Astrocyte (in vitro differentiated cells and primary cell): Measurements from ENCODE around the gene PBRM1. TPM values are rescaled to one million over a fixed set of nuclear protein-coding genes. Genes with fewer than 3 reads are reported as not detected.
"Not testable (repeated sequence)": the region's sequence is repeated elsewhere in the genome, so short reads cannot be mapped to it uniquely, and the experiment has no call there.

Source experiments
- DNase-seq: peaks from one replicate; pipeline ENCODE4 v3.0.0-alpha.2; 2010; ENCODE audit warnings: low read depth
- FAIRE-seq: peaks from 2 replicates; lab custom pipeline; 2011; peaks lifted over from hg19 to GRCh38; lab: Jason Lieb, UNC
- H2AFZ ChIP-seq: 2 replicates; pipeline ENCODE4 v1.6.0; 2012; ENCODE audit warnings: low read depth, low read length, inconsistent platforms
- H3K27ac ChIP-seq: 2 replicates; pipeline ENCODE4 v1.5.1; 2011; ENCODE audit warnings: low read depth, low read length, inconsistent platforms
- H3K27me3 ChIP-seq: 2 replicates; pipeline ENCODE4 v1.6.0; 2011; ENCODE audit warnings: low read length, inconsistent platforms; ENCODE audit not compliant: insufficient read depth
- H3K36me3 ChIP-seq: 2 replicates; pipeline ENCODE4 v1.5.1; 2011; ENCODE audit warnings: low read length, inconsistent platforms; ENCODE audit not compliant: insufficient read depth
- H3K4me1 ChIP-seq: 2 replicates; pipeline ENCODE4 v1.5.1; 2011; ENCODE audit warnings: low read length, inconsistent platforms; ENCODE audit not compliant: insufficient read depth
- H3K4me2 ChIP-seq: 2 replicates; pipeline ENCODE4 v1.6.0; 2012; ENCODE audit warnings: low read length, inconsistent platforms
- H3K4me3 ChIP-seq: 2 replicates; pipeline ENCODE4 v1.5.1; 2011; ENCODE audit warnings: low read depth, mild to moderate bottlenecking, low read length, inconsistent platforms; ENCODE audit not compliant: insufficient read depth
- H3K79me2 ChIP-seq: 2 replicates; pipeline ENCODE4 v1.6.0; 2012; ENCODE audit warnings: mild to moderate bottlenecking, low read length, inconsistent platforms; ENCODE audit not compliant: insufficient read depth
- H3K9ac ChIP-seq: 2 replicates; pipeline ENCODE4 v1.6.0; 2012; ENCODE audit warnings: mild to moderate bottlenecking, low read length, inconsistent platforms
- H3K9me3 ChIP-seq: 2 replicates; pipeline ENCODE4 v1.5.1; 2012; ENCODE audit warnings: low read depth, mild to moderate bottlenecking, low read length, inconsistent platforms; ENCODE audit not compliant: insufficient read depth
- H4K20me1 ChIP-seq: 2 replicates; pipeline ENCODE4 v1.6.0; 2012; ENCODE audit warnings: low read length, inconsistent platforms; ENCODE audit not compliant: insufficient read depth
- H3K27ac Mint-ChIP-seq: one replicate; pipeline ENCODE4 v1.8.0; 2021; ENCODE audit warnings: mild to moderate bottlenecking, mixed read lengths; ENCODE audit not compliant: unreplicated experiment
- H3K27me3 Mint-ChIP-seq: one replicate; pipeline ENCODE4 v1.8.0; 2021; ENCODE audit warnings: low read depth, mixed read lengths; ENCODE audit not compliant: unreplicated experiment
- H3K36me3 Mint-ChIP-seq: one replicate; pipeline ENCODE4 v1.8.0; 2021; ENCODE audit warnings: low read depth, mixed read lengths; ENCODE audit not compliant: unreplicated experiment
- H3K4me1 Mint-ChIP-seq: one replicate; pipeline ENCODE4 v1.8.0; 2021; ENCODE audit warnings: low read depth, mixed read lengths; ENCODE audit not compliant: unreplicated experiment
- H3K4me3 Mint-ChIP-seq: one replicate; pipeline ENCODE4 v1.8.0; 2021; ENCODE audit warnings: mild to moderate bottlenecking, moderate library complexity, mixed read lengths; ENCODE audit not compliant: unreplicated experiment
- H3K9me3 Mint-ChIP-seq: one replicate; pipeline ENCODE4 v1.8.0; 2021; ENCODE audit warnings: mild to moderate bottlenecking, mixed read lengths; ENCODE audit not compliant: unreplicated experiment
- EZH2 ChIP-seq: IDR thresholded peaks from 2 replicates; pipeline ENCODE4 v1.6.1; 2012; ENCODE audit warnings: mild to moderate bottlenecking, low read length, inconsistent platforms; ENCODE audit not compliant: insufficient read depth
- total RNA-seq: library from RNA; stranded (reverse); gene quantifications from 2 replicates; pipeline ENCODE4 v1.2.1, GENCODE V29; 2021
- TF ChIP-seq, protein P1 (sequence below): IDR thresholded peaks from 2 replicates; pipeline ENCODE4 v1.5.1; 2011; ENCODE audit warnings: low read depth, mild to moderate bottlenecking, inconsistent platforms, low read length, moderate library complexity; ENCODE audit not compliant: insufficient read depth

The PBRM1 gene
- total RNA-seq, 1 donor from 2014 or later: 54.5 TPM

DNA sequence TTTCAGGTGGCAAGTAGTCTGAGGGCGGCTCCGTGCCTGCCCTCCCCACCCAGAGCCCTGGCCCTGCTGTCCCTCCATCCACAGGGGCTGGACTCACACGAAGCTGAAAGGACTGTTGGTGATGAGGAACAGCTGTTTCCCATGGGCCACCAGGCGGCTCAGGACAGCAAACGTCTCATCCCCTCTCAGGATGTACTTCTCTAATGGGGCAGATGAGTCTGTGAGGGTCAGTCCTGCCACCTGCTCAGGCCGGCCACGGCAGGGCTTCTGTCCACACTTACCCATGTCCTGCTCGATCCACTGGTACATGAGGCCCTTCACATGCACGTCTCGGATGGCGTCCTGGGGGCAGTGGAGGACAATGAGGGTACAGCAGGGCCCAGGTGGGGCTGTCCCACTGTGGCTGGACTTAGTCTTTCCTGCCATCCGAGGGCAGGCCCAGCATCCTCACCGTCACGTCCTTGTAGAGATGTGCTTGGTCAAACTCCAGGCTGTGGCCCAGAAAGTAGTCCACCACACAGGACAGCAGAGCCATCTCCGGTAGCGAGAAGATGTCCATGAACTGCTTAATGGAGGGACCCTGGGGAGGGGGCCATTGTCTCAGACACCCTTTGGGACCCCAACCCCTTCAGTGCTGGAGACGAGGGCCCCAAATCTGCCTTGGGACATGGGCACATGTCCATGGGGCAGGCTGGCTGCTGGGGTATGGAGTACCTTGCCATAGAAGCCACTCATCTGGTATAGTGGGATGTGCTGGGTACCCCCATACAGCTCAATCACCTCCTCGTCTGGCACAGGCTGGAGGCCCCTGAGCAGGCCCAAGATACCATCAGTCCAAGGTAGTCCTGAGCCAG, 157.8 kb downstream of the PBRM1 start:
- Histone ChIP-seq H3K27me3 (no peaks in the 10 kb centered on the region), H3K79me2 (peaks cover 50% of the 10 kb centered on the region), H3K9me3 (no peaks in the 10 kb centered on the region), H3K4me2 (no peak overlapping the region), H3K27ac (no peak overlapping the region), H4K20me1 (peaks cover 84% of the 10 kb centered on the region), H3K9ac (no peak overlapping the region), H2AFZ (no peak overlapping the region), H3K4me1 (peaks cover 29% of the 10 kb centered on the region), H3K36me3 (peaks cover 29% of the 10 kb centered on the region), H3K4me3 (no peak overlapping the region)
- no peaks in the 10 kb centered on the region for H3K27me3 Mint-ChIP-seq
- DNase-seq (no peak), FAIRE-seq (no peak)
- H3K27ac Mint-ChIP-seq: no peak overlapping the region
- no peaks in the 10 kb centered on the region for H3K9me3 Mint-ChIP-seq
- peaks cover 10% of the 10 kb centered on the region for H3K4me1 Mint-ChIP-seq
- peaks cover 25% of the 10 kb centered on the region for H3K36me3 Mint-ChIP-seq
- H3K4me3 Mint-ChIP-seq: no peak overlapping the region
- no peak for TF ChIP-seq EZH2
- TF ChIP-seq, protein P1, sequence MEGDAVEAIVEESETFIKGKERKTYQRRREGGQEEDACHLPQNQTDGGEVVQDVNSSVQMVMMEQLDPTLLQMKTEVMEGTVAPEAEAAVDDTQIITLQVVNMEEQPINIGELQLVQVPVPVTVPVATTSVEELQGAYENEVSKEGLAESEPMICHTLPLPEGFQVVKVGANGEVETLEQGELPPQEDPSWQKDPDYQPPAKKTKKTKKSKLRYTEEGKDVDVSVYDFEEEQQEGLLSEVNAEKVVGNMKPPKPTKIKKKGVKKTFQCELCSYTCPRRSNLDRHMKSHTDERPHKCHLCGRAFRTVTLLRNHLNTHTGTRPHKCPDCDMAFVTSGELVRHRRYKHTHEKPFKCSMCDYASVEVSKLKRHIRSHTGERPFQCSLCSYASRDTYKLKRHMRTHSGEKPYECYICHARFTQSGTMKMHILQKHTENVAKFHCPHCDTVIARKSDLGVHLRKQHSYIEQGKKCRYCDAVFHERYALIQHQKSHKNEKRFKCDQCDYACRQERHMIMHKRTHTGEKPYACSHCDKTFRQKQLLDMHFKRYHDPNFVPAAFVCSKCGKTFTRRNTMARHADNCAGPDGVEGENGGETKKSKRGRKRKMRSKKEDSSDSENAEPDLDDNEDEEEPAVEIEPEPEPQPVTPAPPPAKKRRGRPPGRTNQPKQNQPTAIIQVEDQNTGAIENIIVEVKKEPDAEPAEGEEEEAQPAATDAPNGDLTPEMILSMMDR: no peak

DNA sequence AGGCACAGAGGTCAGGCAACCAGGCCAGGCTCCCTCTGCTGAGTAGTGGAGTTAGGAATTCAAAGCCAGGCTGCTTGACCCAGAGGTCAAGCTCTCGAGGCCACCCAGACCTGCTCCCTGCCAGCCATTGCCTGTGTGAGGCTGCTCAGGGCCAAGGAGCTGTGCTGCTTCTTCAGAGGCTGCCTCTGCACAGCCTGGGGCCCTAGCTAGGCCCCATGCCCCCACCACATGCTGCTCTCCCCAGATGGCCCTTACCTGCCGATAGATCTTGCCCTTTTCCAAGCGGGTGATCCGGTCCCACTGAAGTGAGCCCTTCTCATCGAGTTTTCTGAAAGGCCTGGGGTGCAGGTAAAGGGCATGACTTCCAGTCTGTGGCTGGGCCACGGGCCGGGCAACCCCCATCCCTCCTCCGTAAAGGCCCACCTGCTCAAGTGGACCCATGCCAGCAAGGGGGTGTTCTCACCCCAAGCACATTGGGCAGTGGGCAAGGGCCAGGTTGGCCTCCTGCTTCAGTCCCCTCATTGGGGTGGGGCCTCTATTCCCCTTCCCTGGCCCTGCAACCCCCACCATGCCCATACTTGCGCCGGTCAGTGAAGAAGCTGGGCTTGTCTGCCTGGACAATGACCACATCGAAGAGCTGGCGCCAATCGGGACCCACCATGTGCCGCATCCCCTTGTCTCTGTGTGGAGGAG, 158.5 kb downstream of the PBRM1 start:
- H2AFZ ChIP-seq: no peak overlapping the region
- H3K9ac ChIP-seq: no peak overlapping the region
- no peak overlapping the region for H3K4me2 ChIP-seq
- no peak overlapping the region for H3K27ac Mint-ChIP-seq
- H3K79me2 ChIP-seq: peaks cover 42% of the 10 kb centered on the region
- H3K9me3 Mint-ChIP-seq: no peaks in the 10 kb centered on the region
- peaks cover 84% of the 10 kb centered on the region for H4K20me1 ChIP-seq
- H3K27ac ChIP-seq: no peak overlapping the region
- no peaks in the 10 kb centered on the region for H3K27me3 Mint-ChIP-seq
- no peaks in the 10 kb centered on the region for H3K9me3 ChIP-seq
- peaks cover 29% of the 10 kb centered on the region for H3K36me3 ChIP-seq
- no peaks in the 10 kb centered on the region for H3K27me3 ChIP-seq
- H3K4me3 Mint-ChIP-seq: no peak overlapping the region
- H3K4me3 ChIP-seq: no peak overlapping the region
- DNase-seq (no peak), FAIRE-seq (no peak)
- H3K36me3 Mint-ChIP-seq: peaks cover 23% of the 10 kb centered on the region
- TF ChIP-seq EZH2: no peak
- TF ChIP-seq, protein P1: no peak
- peaks cover 24% of the 10 kb centered on the region for H3K4me1 ChIP-seq
- H3K4me1 Mint-ChIP-seq: peaks cover 10% of the 10 kb centered on the region

DNA sequence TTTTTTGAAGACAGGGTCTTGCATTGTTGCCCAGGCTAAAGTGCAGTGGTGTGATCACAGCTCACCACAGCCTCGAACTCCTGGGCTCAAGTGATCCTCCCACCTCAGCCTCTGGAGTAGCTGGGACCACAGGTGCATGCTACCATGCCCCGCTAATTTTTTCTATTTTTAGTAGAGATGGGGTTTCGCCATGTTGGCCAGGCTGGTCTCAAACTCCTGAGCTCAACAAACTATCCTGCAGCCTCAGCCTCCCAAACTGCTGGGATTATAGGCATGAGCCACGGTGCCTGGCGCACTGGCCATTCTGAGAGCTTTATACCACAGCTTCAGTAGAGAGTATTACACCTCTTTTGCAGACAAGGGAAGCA, 159.1 kb downstream of the PBRM1 start:
- H2AFZ ChIP-seq, H3K4me3 ChIP-seq, H3K27ac Mint-ChIP-seq, H3K9me3 ChIP-seq, H3K27me3 Mint-ChIP-seq, H3K4me3 Mint-ChIP-seq, DNase-seq, H3K4me1 Mint-ChIP-seq, H3K27me3 ChIP-seq, H3K27ac ChIP-seq, H3K9ac ChIP-seq, H3K4me2 ChIP-seq, H3K9me3 Mint-ChIP-seq, FAIRE-seq: not testable (repeated sequence)
- peaks cover 78% of the 10 kb centered on the region for H4K20me1 ChIP-seq
- peaks cover 37% of the 10 kb centered on the region for H3K79me2 ChIP-seq
- peaks cover 21% of the 10 kb centered on the region for H3K36me3 Mint-ChIP-seq
- H3K4me1 ChIP-seq: peaks cover 19% of the 10 kb centered on the region
- peaks cover 29% of the 10 kb centered on the region for H3K36me3 ChIP-seq
